Measurements from ENCODE around the gene SCTR.

SCTR gene

DNA sequence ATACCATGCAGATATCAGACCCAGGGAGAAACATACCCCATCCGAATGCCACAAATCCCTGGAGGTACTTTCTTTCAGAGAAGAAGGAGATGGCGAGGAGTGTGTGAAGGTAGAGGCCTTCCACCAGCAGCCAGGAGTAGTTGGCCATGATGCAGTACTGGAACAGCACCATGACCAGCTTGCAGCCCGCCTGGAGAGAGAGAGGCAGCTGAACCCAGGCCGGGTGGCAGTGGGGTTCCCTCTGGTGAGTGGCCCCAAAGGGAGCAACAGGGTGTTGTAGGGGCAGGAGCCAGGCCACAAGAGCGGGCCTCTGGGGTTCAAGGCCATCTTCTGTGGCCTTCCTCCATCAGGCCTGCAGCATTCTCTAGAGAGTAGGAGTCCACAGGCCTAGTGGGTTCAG, 62.5 kb downstream of the SCTR start:
- DNase-seq (ENCODE audit: low read depth, low spot score): no peak
- no peak overlapping the region for H3K4me3 ChIP-seq (ENCODE audit: low read length)

GRCh38 chr2:119460076-119460475, 64.2 kb downstream of the SCTR start:
- no peak for DNase-seq (ENCODE audit: low read depth, low spot score)
- no peak overlapping the region for H3K4me3 ChIP-seq (ENCODE audit: low read length)

GRCh38 chr2:119455066-119455718, 69.1 kb downstream of the SCTR start:
- no peak for DNase-seq (ENCODE audit: low read depth, low spot score)
- H3K4me3 ChIP-seq (ENCODE audit: low read length): no peak overlapping the region

DNA sequence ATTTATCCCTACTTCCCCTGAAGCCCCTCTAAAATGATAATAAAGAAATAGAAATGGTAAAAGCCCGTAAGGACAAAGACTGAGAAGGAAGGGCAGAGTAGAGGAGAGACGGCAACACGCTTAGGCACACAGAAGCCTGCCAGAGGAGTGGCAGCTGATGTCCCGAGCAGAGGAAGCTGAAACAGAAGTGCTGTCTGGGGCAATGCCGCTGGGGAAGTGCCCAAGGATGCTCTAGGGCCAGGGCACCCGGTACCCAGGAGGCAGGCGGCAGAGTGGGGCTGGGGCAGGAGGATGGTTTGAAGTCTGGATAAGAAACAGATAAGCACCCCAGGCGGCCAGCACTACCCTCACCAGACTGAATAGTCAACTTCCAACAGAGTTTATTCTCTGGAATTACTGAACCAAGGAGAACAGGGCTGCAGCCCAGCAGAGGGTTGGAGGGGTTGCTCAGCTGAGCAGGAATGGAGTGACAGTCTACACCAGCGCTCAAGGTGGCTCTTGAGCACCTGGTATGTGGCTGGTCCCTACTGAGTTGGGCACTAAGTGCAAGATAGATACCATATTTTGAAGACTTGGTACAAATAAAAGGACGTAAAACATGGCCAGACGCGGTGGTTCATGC, 70.2 kb downstream of the SCTR start:
- no peak for DNase-seq (ENCODE audit: low read depth, low spot score)

GRCh38 chr2:119451336-119452050, 72.8 kb downstream of the SCTR start:
- H3K4me3 ChIP-seq (ENCODE audit: low read length): no peak overlapping the region
- DNase-seq (ENCODE audit: low read depth, low spot score): no peak

More for the DNA sequence above, 70.2 kb downstream of the SCTR start:
- no peak overlapping the region for H3K4me3 ChIP-seq (ENCODE audit: low read length)

- no peak overlapping the region for H3K4me3 ChIP-seq (ENCODE audit: low read length)
- DNase-seq (ENCODE audit: low read depth, low spot score): no peak
Measured at GRCh38 chr2:119449521-119449920, 74.8 kb downstream of the SCTR start.

DNA sequence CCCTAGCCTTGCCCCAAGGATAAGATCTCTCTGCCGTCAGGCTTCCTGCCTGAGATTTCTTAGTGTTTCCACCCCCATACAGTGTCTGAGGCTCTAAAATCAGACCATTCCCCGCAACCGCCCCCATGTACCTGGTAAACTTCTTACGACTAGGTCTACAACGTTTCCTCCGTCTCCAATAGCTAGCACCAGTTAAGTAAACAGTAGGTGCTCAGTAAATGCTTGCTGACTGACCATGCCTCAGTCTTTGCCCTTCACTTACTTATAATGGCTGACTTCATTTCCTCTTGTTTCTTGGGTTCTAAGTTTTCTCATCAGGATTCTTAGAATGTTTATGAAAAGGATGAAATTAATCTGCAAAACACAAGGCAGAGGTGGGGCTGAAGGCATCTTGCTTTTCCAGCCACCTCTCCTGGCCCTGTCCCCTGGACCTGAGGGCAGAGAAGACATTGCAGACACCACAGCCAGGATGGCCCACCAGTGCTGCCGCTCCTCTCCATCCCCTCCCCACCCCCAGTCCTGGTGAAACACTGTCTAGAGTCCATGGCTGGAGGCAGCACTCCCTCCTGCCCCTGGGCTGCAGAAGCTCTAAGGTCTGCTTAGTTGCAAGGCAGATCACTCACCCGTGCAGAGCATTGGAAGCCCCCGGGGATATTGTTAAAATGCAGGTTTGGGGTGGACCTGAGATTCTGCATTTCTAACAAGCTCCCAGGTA, 75.7 kb downstream of the SCTR start:
- no peak overlapping the region for H3K4me3 ChIP-seq (ENCODE audit: low read length)
- DNase-seq (ENCODE audit: low read depth, low spot score): no peak

- no peak overlapping the region for H3K4me3 ChIP-seq (ENCODE audit: low read length)
- DNase-seq (ENCODE audit: low read depth, low spot score): no peak
Measured at GRCh38 chr2:119446037-119446436, 78.2 kb downstream of the SCTR start.

GRCh38 chr2:119442850-119443249, 81.4 kb downstream of the SCTR start:
- no peak overlapping the region for H3K4me3 ChIP-seq (ENCODE audit: low read length)
- DNase-seq (ENCODE audit: low read depth, low spot score): no peak

DNA sequence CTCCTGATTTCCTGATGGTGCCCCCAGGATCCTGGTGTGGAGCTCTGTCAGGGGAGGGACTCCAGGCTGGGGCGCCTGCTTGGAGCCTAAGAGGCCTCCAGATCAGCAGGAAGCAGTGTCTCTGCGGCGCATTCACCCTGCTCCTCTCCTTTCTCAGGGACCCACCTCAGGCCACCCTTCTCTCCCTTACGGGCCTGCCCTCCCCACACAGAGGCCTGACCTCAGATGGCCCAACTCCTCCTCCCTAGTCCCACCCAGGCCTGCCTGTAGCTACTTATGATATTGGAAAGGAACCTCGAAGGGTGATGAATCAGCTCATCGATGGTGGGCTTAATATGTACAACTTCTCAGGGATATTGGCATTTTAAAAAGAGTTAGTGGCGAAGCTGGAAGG, 82.1 kb downstream of the SCTR start:
- DNase-seq (ENCODE audit: low read depth, low spot score): no peak

GRCh38 chr2:119441376-119442225, 82.7 kb downstream of the SCTR start:
- DNase-seq (ENCODE audit: low read depth, low spot score): no peak
- H3K4me3 ChIP-seq (ENCODE audit: low read length): no peak overlapping the region

More for the DNA sequence above, 82.1 kb downstream of the SCTR start:
- H3K4me3 ChIP-seq (ENCODE audit: low read length): no peak overlapping the region

- H3K4me3 ChIP-seq (ENCODE audit: low read length): no peak overlapping the region
- DNase-seq (ENCODE audit: low read depth, low spot score): no peak
Measured at GRCh38 chr2:119440873-119441272, 83.4 kb downstream of the SCTR start.

- DNase-seq (ENCODE audit: low read depth, low spot score): no peak
- no peak overlapping the region for H3K4me3 ChIP-seq (ENCODE audit: low read length)
Measured at GRCh38 chr2:119440501-119440870, 83.8 kb downstream of the SCTR start.

DNA sequence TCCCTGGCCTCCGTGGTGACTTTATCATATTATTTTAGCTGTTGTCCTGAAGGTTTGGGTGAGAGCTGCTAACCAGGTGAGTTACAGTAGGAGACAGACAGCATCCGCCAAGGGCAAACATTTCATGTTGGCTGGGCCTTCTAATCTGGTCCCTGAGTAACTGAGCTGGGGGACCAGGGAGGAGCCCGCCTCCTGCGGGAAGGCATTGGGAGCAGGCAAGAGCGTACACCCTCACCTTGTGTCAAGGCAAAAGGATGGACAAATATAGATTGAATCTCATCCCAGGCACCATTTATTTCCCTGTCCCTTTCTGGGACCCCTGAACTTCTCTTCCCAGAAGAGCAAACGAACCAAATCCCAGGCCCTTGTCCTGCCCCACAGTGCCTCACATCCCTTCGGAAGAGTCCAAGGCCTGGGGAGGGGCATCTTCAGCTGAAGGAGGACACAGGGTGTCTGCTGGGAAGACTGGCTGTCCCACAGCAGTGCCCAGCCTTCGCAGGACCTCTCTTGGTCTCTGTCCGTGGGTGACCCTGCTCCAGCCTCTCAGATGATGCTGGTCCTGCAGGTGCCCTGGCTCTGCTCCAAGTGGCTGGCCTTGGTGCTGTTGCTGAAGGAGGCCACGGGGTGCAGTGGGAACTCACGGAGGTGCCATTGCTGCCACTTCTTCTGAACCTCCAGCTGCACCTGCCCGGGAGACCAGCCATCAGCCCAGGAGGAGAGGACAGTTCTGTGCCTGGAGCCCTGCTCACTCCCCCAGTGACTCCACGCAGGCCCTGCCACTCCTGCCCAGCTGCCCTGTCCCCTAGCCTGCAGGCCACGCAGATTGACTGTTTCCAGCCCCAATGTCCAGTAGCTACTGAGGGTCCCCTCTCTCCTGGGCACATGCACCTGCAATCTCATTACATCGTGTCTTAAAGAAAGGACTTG, 84.4 kb downstream of the SCTR start:
- H3K4me3 ChIP-seq (ENCODE audit: low read length): no peak overlapping the region
- no peak for DNase-seq (ENCODE audit: low read depth, low spot score)

GRCh38 chr2:119438726-119439284, 85.5 kb downstream of the SCTR start:
- no peak overlapping the region for H3K4me3 ChIP-seq (ENCODE audit: low read length)
- DNase-seq (ENCODE audit: low read depth, low spot score): no peak

DNA sequence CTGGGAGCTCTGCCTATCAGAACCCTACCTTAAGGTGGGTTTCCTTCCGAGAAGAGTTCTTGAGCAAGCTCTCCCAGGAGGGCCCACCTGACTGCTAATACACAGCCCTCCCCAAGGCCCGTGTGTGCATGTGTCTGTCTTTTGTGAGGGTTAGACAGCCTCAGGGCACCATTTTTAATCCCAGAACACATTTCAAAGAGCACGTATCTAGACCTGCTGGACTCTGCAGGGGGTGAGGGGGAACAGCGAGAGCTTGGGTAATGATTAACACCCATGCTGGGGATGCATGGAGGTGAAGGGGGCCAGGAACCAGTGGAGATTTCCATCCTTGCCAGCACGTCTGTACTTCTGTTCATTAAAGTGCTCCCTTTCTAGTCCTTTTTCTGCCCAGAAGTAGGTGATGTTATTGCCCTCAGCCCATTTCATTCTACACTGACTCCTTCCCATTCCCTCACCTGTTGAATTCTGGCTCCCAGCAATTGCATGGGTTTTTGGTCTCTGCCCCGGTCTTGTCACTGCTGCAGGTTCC, 86.1 kb downstream of the SCTR start:
- no peak for DNase-seq (ENCODE audit: low read depth, low spot score)
- H3K4me3 ChIP-seq (ENCODE audit: low read length): no peak overlapping the region

DNA sequence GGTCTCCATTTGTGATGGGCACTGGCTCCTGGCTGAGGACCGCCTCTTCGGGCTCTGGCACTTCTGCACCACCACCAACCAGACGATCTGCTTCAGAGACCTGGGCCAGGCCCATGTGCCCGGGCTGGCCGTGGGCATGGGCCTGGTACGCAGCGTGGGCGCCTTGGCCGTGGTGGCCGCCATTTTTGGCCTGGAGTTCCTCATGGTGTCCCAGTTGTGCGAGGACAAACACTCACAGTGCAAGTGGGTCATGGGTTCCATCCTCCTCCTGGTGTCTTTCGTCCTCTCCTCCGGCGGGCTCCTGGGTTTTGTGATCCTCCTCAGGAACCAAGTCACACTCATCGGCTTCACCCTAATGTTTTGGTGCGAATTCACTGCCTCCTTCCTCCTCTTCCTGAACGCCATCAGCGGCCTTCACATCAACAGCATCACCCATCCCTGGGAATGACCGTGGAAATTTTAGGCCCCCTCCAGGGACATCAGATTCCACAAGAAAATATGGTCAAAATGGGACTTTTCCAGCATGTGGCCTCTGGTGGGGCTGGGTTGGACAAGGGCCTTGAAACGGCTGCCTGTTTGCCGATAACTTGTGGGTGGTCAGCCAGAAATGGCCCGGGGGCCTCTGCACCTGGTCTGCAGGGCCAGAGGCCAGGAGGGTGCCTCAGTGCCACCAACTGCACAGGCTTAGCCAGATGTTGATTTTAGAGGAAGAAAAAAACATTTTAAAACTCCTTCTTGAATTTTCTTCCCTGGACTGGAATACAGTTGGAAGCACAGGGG, 87.1 kb downstream of the SCTR start:
- no peak for DNase-seq (ENCODE audit: low read depth, low spot score)
- H3K4me3 ChIP-seq (ENCODE audit: low read length): no peak overlapping the region
